NCI-H82 treated with DMSO at 0.1 percent for 48 hours (cell line): Measurements from ENCODE around the gene BET1.
"Not testable (repeated sequence)": the region's sequence is repeated elsewhere in the genome, so short reads cannot be mapped to it uniquely, and the experiment has no call there.

Source experiments
- DNase-seq: peaks from one replicate; lab custom pipeline; 2025; ENCODE audit not compliant: unreplicated experiment; lab: John Stamatoyannopoulos, UW

The BET1 gene, protein sequence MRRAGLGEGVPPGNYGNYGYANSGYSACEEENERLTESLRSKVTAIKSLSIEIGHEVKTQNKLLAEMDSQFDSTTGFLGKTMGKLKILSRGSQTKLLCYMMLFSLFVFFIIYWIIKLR

DNA sequence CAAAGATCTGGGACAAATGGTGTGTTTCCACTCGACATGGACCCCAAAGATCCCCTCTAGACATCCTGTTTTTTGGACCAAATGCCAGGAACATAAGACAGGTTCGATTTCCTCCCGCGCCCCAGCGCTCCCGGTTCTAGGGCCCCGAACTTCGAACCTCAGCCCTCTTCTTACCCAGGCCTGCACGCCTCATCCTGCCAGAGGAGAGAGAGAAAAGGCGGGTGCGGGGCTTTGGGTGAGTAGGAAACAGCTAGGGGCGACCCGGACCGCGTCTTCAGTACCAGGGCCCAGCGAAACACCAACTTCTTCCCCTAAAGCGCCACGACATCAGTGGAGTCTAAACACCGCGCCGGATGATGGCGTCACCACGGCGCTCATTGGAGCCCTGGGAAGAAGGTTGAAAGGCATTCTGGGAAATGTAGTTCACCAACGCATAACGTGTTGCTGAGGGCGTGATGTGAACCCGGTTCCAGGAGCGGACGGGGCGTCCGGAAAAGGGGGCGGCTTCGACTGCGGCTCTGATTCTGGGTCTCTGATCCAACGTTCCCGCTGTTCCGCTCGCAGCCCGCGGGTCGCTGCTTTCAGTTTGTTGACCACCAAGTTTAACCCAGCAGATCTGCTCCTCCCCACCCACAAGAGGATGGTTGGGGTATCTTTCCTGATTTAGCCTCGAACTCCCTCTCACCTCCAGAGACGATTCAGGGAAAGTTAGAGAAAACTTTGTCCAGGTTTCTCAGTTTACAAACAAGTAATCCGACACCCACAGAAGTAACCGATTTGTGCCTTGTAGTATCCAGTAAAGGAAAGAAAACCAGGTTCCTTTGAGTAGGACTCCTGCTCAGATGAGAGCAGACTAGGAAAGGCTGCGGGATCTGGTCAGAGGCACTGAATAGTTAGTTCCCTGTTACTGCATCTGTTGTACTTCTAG is at the start of gene BET1:
TSS of gene BET1 (minus strand) at position 332 of the 928 bp plus-strand sequence. CDS start at position 193, 139 bp downstream.
- peak; percentile 82 for DNase-seq

DNA sequence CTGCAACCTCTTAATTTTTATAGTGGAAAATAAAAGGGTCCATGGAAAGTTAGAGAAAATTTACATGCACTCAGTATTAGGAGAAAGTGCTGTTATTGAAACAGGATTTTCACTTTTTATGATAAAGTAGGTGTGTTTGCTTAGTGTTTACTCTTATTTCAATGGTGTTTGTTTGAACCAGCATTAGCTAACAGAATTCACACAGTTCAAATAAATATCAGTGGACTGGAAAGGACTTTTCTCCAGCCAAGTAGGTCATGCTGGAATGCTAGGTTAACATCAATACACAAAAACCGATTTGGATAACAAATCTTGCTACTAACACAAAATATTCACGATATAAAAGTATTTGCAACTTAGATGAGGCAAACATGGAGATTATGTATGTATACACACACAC is 49.4 kb upstream of the BET1 start:
- DNase-seq, result no peak

DNA sequence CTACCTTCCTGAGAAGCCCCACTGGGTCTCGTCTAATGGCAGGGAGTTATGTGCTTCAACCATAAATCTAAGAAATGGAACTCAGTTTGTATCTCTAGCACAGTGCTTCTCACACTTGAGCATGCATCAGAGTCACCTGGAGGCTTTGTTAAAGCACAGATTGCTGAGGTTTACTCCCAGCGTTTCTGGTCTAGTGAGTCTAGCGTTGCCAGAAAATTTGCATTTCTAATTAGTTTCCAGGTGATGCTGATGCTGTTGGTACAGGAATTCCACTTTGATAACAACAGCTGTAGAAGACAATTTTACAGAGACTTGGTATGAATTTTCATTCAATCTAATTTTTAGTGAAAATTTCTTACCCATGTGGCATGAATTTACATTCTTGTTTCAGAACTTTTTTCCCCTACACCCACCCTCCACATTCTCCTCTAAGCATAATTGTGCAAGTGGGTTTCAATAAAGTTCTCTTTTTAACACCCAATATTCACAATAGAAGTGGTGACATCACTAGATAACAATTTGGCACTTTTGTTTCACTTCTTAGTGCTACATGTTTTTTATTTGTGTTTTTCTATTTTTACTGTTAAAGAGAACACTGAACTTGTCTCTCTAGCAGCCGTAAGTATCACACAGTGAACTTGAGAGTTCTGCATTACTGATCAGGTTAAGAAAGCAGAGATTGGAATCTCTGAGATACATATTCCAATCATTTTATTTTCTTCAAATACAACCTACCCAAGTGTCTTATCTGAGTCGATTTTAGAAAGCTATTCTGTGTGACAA is 48.4 kb upstream of the BET1 start:
- no peak for DNase-seq

- no peak for DNase-seq
Measured at GRCh38 chr7:94050046-94050445, 45.9 kb upstream of the BET1 start.

DNA sequence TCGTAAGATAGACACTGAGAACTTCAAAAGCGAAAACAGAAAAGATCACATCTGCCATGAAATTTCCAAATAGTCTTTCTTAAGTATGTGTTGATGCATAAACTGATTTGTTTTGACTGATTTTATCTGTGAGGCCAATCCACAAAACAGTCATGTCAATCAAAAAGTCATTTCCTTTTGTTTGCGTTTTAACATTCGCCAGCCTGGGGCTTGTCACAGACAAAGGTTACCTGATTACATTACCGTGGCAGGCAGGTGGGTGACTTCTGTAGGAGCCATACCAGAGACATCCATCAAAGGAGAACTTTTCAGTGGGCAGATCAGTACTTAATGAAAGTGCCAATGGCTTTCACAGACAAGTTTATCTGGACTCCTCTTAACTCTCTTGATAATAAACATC is 45.5 kb upstream of the BET1 start:
- no peak for DNase-seq

- no peak for DNase-seq
Measured at GRCh38 chr7:94048755-94049154, 44.6 kb upstream of the BET1 start.

DNA sequence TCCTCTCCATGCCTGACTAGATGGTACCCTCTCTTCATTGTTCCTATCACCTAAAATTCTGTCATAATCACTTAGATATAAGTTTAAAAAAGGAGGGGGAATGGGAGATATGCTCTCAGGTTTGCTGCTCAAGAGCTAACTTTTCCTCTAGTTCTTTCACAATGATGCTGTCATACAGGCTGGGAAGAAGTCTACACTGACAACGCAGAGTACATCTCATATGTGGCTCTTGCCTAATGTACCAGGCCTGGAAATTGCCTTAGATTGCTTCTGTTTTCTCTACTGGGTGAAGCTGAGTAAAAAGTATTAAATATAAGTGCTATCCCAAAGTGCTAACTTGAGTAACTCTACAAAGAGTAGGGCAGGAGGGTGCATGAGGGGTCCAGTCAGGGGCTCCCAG is 43.8 kb upstream of the BET1 start:
- DNase-seq, result no peak

DNA sequence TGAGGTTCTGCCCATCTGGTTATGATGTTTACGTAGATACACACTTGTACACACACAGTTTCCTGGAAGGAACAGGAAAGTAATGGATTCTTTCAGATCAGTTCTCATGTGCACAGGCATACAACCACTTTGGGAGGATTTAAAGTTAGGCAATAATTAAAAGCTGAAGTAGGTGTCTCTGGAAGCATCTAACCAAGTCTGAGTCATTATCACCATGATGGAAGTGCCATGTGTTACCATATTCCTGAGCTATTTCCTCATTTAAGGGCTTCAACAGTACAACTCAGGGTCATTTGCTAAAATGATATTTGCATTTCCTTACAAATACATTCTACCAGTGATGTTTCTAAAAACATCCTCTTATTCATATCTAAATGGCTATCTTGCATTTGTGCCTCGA is 41.4 kb upstream of the BET1 start:
- no peak for DNase-seq

DNA sequence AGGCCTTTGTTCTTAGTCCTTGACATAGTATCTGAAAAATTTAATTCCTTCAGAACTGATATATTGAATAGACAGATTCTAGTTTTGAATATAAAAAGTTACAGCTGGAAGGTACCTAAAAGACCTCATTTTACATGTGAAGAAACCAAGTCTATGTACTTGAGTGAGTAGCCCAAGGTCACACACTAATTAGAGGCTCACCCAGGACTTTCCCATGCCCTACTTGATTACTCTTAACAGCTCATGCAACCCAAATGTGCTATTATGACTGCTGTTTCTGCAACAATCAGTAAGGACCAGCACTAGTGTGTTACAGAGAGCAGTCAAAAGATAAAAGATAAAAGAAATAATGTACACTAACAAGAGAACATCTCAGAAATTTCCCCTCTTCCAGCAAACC is 40.7 kb upstream of the BET1 start:
- no peak for DNase-seq

GRCh38 chr7:94043299-94043698 is 39.1 kb upstream of the BET1 start:
- no peak for DNase-seq

- DNase-seq, result no peak
Measured at GRCh38 chr7:94042381-94042780, 38.2 kb upstream of the BET1 start.

DNA sequence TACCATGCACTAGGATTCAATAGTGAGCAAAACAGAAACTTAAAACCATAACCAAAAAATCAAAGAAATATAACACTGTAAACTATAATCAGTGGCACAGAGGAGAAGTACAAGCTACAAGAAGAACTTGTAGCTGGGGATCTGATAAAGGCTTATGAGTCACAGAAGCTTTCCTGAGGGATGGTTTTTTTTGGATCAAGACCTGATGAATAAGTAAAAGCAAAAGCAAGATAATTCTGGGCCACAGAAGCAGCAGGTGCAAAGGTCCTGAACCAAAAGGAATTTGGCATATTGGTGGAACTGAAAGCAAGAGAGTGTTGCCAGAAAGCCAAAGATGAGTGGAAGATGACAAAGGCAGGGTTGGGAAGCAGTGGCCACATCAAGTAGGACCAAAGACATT is 37.4 kb upstream of the BET1 start:
- DNase-seq, result no peak

DNA sequence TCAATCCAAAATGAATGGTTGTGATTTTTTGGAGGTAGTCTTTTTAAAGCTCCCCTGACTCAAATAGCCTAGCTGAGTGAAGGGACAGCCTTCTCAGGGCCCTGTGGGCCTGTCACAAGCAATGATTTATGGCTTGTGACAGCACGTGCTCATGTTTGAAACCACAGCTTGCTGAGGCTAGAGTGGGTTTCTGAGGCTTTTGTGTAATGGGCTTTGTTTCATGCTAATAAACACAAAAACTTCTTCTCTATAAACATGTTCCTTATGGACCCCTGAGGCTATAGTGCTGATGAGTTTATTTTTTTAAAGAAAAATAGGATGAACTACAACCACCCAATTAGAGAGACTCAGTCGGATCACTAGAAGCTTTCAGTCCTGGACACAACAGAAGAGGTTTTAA is 36.1 kb upstream of the BET1 start:
- no peak for DNase-seq

DNA sequence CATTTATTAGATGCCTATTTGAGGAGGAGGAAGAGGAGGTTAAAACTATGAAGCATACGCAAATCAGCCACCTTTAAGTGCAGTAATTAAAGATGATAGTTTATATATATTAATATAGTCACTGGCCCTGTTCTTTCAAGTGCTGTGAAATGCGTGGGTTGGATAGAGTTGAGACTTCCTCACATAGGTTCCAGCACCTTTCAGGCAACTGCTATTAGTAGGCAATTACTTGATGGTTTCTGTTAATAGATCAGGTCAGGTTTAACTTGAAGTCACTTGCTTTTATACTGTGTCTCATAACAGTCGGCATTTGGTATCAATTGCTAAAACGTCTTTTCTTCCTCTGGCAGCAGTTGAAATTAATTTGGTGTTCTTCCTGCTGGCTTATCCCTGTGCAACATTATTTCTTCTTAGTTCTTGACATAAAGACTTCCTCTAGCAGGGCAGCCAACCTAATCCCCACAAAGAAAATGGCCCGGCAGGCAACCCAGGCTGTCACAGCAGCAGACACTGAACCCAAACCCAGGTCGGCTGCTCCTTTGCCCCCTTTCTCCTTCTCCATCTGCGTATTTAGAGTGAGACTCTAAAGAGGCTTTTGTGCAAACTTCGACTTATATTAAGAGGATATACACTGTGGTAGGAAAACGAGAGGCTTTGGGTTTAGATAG is 35.3 kb upstream of the BET1 start:
- no peak for DNase-seq

DNA sequence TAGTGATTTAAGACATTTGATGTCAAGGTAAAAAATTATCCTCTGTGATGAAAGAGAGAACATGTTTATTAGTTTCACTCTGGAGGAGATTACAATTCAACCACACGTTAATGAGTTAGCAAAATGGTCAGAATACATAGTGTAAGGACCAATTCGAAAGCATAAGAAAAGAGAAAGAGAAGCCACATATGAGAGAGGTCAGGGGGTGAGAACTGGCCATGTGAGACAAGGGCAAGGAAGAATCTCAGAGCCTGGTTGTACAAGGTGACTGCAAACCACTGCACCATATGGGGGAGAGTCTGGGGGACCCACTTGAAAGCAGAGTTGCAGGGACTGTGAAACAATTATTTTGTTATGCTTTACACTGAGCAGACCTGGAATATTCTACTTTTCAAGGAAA is 27.7 kb upstream of the BET1 start:
- DNase-seq, result no peak

GRCh38 chr7:94030634-94031033 is 26.5 kb upstream of the BET1 start:
- no peak for DNase-seq

GRCh38 chr7:94029976-94030375 is 25.8 kb upstream of the BET1 start:
- DNase-seq, result no peak

- DNase-seq, result no peak
Measured at GRCh38 chr7:94028768-94029167, 24.6 kb upstream of the BET1 start.

DNA sequence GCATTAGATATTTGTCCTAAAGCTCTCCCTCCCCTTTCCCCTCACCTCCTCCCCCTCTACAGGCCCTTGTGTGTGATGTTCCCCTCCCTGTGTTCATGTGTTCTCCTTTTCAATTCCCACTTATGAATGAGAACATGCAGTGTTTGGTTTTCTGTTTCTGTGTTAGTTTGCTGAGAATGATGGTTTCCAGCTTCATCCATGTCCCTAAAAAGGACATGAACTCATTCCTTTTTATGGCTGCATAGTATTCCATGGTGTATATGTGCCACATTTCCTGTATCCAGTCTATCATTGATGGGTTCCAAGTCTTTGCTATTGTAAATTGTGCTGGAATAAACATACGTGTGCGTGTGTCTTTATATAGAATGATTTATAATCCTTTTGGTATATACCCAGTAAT is 22.5 kb upstream of the BET1 start:
- DNase-seq, result not testable (repeated sequence)

GRCh38 chr7:94022550-94022949 is 18.4 kb upstream of the BET1 start:
- DNase-seq, result no peak

DNA sequence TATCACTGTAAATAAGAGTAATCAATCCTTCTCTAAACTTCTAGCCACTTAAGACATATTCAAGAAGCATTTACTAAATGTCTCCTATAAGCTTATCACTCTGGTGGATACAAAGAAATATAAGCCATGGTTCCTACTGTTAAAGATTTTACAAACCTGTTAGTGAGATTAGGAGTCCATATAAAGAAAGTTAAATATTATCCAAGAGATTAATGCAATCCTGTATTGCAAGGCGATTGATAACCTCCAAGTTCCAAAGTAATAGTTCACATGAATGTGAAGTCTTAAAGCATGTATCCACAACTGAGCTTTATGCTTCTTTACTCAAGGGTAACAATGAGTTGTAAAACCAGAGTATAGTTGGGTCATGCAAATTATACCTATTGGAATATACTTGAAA is 12.6 kb upstream of the BET1 start:
- DNase-seq, result no peak
